GM19324 (cell line): ENCODE results near the gene SPINT3.
"Not testable (repeated sequence)": the region's sequence is repeated elsewhere in the genome, so short reads cannot be mapped to it uniquely, and the experiment has no call there.

Experiments used
- ATAC-seq: cut with Tn5 transposase; IDR thresholded peaks from one replicate; pipeline ENCODE4 v1.9.1; 2021; ENCODE audit warnings: mild to moderate bottlenecking, moderate library complexity; ENCODE audit not compliant: unreplicated experiment, low FRiP score

Gene SPINT3

GRCh38 chr20:45503403-45503802 lies 12.0 kb downstream of the SPINT3 start:
- ATAC-seq: no peak

GRCh38 chr20:45502561-45502960 lies 12.9 kb downstream of the SPINT3 start:
- no peak for ATAC-seq

DNA sequence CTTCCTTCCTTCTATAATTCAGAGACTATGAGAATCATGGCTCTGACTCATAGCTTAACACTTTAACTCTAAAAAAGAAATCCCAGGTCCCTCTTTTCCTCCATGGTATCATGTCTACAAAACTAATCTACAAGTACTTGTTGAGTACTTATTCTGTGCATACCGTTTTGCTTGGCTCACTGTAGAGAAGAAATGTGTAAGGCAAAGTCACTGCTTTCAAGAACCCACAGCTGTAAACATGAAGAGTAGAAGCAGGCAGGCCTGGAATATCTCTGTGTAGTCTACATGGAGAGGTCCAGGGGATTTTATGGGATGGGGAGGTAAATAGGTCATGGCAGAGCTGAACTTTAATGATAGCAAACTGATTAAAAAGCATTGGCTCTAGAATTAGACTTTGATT lies 13.8 kb downstream of the SPINT3 start:
- no peak for ATAC-seq

DNA sequence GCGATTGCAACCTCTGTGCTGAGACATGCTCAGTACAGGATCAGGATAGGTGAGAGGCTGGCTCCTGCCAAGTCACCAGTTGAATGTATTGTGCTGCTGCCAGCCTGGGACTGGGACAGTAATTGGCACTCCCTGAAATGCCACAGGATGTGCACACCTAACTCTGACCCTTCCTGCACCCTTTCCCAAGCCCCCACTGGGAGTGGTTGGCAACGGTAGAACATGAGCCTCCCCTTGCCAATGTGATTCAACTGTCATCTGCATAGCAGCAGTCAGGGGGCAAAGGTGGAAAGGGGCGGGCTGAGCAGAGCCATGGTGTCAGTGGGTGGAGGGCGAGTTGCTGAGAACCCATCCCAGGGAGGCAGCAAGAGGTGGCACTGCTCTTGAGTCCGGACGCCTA lies 15.4 kb downstream of the SPINT3 start:
- ATAC-seq: no peak

- ATAC-seq: no peak
These were observed 17.4 kb downstream of the SPINT3 start for GRCh38 chr20:45497971-45498494.

DNA sequence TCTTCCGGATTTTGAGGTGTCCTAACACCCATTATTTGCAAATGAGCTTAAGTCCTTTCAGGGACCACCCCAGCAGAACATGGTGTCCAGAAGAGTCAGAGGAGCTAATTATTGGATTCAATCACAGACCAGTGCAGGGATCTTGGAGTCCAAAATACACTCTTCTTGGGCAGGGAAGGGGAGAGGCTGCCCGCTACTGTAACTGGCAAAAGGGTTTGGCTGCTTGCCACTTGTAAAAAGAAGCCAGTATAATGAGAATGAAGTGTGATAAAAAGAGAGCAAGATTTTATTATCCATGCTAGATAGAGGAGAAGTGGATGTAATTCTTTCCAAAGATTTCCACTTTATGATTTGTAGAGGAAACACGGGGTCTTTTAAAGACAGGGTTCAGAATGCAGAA lies 19.3 kb downstream of the SPINT3 start:
- no peak for ATAC-seq

DNA sequence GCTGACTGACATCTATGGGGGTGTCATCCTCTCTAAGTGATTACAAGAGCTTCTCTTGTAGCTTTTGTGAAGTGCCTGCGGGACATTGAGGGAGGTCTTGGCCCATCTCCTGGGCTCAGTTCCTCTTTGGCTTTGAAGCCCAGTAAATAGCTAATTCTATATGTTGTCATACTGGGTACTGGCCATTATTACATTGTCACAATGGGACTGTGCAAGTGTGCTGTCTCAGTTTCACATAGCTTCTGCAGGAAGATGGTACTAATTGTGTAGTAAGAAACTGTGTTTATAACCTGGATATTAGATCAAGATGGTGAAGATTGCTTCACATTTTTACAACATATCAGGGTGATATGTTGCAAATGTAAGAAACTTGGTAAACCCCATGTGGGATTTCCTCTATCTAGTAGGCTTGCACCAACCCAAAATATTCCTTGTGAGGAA lies 19.9 kb downstream of the SPINT3 start:
- ATAC-seq: no peak

GRCh38 chr20:45489083-45489531 lies 26.3 kb downstream of the SPINT3 start:
- ATAC-seq: no peak

DNA sequence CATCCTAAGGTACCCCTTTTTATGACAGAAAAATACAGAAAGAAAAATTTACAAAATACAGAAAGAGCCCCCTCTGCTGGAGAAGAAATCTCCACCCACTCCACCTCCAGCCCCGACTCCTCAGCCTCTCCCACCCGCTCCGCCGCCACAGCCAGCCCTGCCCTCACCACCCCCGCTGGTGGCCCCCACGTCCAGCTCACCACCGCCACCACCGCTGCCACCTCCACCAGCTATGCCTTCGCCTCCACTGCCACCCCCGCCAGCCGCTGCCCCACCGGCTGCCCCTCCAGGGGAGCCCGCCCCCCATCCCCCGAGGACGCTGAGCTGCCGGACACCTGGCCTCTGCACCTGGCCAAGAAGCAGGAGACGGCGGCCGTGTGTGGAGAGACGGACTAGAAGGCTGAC lies 28.2 kb downstream of the SPINT3 start:
- no peak for ATAC-seq

GRCh38 chr20:45485388-45485787 lies 30.0 kb downstream of the SPINT3 start:
- no peak for ATAC-seq

DNA sequence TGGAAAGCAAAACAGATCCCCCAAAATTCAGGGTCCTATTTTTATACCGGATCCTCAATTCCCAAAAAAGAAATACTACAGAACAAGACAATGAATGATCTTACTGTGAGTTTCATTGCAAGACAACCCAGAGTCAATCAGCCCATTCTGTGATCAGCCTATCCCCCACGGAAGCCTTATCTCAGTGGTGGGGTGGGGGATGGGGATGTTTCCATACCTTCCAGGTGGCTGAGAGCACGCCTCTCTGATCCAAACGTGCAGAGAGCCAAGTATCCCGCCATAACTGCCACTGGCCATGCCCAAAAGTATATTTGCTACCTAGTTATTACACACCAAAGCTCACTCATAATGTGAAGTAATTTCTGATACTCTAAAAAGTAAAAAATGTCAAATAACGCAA lies 30.7 kb downstream of the SPINT3 start:
- ATAC-seq: no peak

- ATAC-seq: no peak
These were observed 35.6 kb downstream of the SPINT3 start for GRCh38 chr20:45479822-45480221.

DNA sequence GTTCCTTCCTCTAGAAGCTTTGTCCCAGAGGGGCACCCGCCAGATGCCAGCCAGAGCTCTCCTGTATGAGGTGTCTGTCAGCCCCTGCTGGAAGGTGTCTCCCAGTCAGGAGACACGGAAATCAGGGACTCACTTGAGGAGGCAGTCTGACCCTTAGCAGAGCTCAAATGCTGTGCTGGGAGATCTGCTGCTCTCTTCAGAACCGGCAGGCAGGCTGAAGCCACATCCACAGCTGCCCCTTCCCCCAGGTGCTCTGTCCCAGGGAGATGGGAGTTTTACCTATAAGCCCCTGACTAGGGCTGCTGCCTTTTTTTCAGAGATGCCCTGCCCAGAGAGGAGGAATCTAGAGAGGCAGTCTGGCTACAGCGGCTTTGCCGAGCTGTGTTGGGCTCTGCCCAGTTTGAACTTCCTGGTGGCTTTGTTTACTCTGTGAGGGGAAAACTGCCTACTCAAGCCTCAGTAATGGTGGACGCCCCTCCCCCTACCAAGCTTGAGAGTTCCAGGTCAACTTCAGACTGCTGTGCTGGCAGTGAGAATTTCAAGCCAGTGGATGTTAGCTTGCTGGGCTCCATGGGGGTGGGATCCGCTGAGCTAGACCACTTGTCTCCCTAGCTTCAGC lies 37.8 kb downstream of the SPINT3 start:
- not testable (repeated sequence) for ATAC-seq

DNA sequence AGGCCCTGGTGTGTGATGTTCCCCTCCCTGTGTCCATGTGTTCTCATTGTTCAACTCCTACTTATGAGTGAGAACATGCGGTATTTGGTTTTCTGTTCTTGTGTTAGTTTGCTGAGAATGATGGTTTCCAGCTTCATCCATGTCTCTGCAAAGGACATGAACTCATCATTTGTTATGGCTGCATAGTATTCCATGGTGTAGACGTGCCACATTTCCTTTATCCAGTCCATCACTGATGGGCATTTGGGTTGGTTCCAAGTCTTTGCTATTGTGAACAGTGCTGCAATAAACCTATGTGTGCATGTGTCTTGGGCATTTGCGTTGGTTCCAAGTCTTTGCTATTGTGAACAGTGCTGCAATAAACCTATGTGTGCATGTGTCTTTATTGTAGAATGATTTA lies 43.1 kb downstream of the SPINT3 start:
- ATAC-seq: not testable (repeated sequence)

DNA sequence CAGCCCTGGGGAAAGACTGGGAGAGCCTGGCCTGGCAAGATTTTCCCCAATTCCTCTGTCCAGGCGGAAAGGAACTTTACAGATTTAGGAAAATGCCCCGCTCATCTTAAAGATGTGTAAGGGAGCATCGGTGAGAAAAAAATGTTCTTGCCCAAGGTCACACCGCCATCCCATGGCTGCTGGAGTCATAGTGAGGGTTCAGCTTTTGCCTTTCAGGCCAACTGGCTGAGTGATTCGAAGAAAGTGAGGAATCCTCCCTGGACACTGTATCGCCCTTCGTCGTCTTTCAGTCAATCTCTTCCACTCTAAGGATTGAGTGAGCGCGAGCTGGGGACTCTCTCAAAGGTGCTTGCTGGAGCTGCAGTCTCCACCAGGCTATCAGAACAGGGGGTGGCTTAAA lies 44.5 kb downstream of the SPINT3 start:
- no peak for ATAC-seq

- ATAC-seq: peak; percentile 63
These were observed 45.0 kb downstream of the SPINT3 start for GRCh38 chr20:45470262-45470931.

GRCh38 chr20:45469336-45470261 lies 45.8 kb downstream of the SPINT3 start, which contains the start of gene WFDC2:
WFDC2 (plus strand) TSS chr20:45469753; CDS start chr20:45469782, 29 bp downstream.
- ATAC-seq: peak; percentile 20

GRCh38 chr20:45467861-45468260 lies 47.6 kb downstream of the SPINT3 start:
- ATAC-seq: no peak

GRCh38 chr20:45467172-45467571 lies 48.2 kb downstream of the SPINT3 start:
- no peak for ATAC-seq

- no peak for ATAC-seq
These were observed 49.7 kb downstream of the SPINT3 start for GRCh38 chr20:45465491-45466266.
